HFFc6 (cell line): Measurements from ENCODE around the gene ANKRD36C. TPM values are rescaled to one million over a fixed set of nuclear protein-coding genes. Genes with fewer than 3 reads are reported as not detected.
"Not testable (repeated sequence)": the region's sequence is repeated elsewhere in the genome, so short reads cannot be mapped to it uniquely, and the experiment has no call there.

Experiments used
- DNase-seq: peaks from one replicate; pipeline ENCODE4 v3.0.0-alpha.2; 2018
- H3K27ac Mint-ChIP-seq: 2 replicates; pipeline ENCODE4 v1.8.0; 2020; ENCODE audit warnings: mild to moderate bottlenecking, mixed read lengths
- H3K27me3 Mint-ChIP-seq: 2 replicates; pipeline ENCODE4 v1.8.0; 2021; ENCODE audit warnings: mild to moderate bottlenecking, moderate library complexity, mixed read lengths; ENCODE audit not compliant: insufficient read depth
- H3K36me3 Mint-ChIP-seq: 2 replicates; pipeline ENCODE4 v1.8.0; 2021; ENCODE audit warnings: low read depth, mixed read lengths
- H3K4me1 Mint-ChIP-seq: 2 replicates; pipeline ENCODE4 v1.8.0; 2020; ENCODE audit warnings: low read depth, mixed read lengths
- H3K4me3 Mint-ChIP-seq: 2 replicates; pipeline ENCODE4 v1.8.0; 2020; ENCODE audit warnings: mild to moderate bottlenecking, moderate library complexity, mixed read lengths
- H3K9me3 Mint-ChIP-seq: 2 replicates; pipeline ENCODE4 v1.8.0; 2020; ENCODE audit warnings: mild to moderate bottlenecking, mixed read lengths
- total RNA-seq, 6 experiments: library from RNA; stranded (reverse); fragmentation: NEBNext Ultra II Directional; extraction: Animal tissue kit (Norgen Biotek cat#: 25700); gene quantifications; 2 replicates in 1 of 6; 3 replicates in 5 of 6; pipeline ENCODE4 v1.2.3, GENCODE V29; 2021
- TF ChIP-seq, protein P1 (sequence below): fragments of 200-600 bp; sonication (generic); IDR thresholded peaks from 2 replicates; pipeline ENCODE4 v1.5.0; 2021; ENCODE audit warnings: antibody characterized with exemption, mild to moderate bottlenecking

ANKRD36C gene
- total RNA-seq, 6 experiments from 2014 or later = 5.9 to 8.9 (median 7.0) TPM

DNA sequence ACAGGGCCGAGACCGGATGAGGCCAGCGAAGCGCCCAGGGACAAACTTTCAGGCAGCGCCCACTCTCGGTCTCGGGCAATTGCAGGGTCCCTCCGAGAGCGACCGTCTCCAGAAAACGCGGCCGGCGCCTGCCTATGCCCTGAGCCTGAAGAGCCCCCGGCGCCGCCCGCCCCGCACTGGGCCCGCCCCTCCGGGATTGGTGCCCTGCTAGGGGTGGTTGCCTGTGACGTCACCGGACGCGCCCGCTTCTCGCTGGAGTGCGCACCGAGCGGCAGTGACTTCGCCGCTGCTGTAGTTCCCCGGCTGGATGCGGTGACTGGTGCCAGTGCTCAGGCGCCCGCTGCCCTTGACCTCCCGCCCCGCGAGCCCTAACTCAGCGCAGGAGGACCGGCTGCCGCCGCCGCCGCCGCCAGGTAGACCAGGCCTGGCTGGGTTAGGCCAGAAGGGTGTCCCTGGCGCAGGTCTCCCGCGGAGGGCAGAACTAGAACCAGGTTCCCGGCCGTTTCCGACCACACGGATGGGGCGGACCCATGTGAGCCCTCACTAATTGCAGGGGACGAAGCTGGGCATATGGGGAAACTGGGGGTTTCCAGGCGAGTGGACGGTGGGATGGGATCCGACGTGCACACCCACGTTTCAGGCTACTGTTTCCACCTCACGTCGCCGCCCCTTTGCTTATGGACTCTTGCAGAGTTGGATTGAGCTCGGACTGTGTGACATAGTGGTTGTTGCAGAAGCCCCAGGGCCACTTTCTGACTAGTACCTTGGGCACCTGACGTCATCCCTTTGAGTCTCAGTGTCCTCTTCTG, 18.9 kb upstream of the ANKRD36C start:
- H3K9me3 Mint-ChIP-seq = not testable (repeated sequence)

DNA sequence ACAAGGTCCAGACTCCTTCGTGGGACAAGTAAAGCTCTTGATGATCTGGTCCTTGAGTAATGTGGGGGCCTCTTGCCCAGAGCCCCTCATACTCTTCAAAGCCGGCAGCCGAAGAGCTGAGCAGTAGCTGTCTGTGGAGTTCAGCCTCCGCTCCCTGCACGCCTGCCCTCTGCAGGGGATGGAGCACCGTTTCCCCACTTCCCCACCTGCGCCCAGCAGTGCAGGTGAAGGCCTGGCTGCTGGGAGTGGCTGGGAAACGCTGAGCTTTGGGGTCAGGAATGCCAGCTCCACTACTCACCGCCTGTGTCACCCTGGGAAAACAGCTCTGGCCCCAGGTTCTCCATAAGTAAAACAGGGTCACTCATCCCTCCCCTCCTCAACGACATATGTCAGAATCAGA, 18.2 kb upstream of the ANKRD36C start:
- H3K9me3 Mint-ChIP-seq, H3K4me1 Mint-ChIP-seq, H3K36me3 Mint-ChIP-seq, DNase-seq: not testable (repeated sequence)
- Mint-ChIP-seq H3K27me3 (peaks cover 20% of the 10 kb centered on the region), H3K27ac (peak overlapping the region; percentile 61; the same call in 1 of the 2 replicates), H3K4me3 (peak overlapping the region; percentile 85)

More for the DNA sequence above, 18.9 kb upstream of the ANKRD36C start:
- peak; percentile 67 for DNase-seq
- Mint-ChIP-seq H3K27ac (peak overlapping the region; percentile 61; the same call in 1 of the 2 replicates), H3K4me3 (peak overlapping the region; percentile 85), H3K27me3 (peaks cover 20% of the 10 kb centered on the region)
- not testable (repeated sequence) for H3K36me3 Mint-ChIP-seq, H3K4me1 Mint-ChIP-seq

- not testable (repeated sequence) for H3K4me3 Mint-ChIP-seq, H3K4me1 Mint-ChIP-seq, H3K36me3 Mint-ChIP-seq, H3K9me3 Mint-ChIP-seq, H3K27ac Mint-ChIP-seq, DNase-seq
- H3K27me3 Mint-ChIP-seq = peaks cover 23% of the 10 kb centered on the region
Observed at GRCh38 chr2:96008051-96008450, 16.4 kb upstream of the ANKRD36C start.

GRCh38 chr2:96006248-96006647, 14.6 kb upstream of the ANKRD36C start:
- H3K27me3 Mint-ChIP-seq = peaks cover 25% of the 10 kb centered on the region
- H3K9me3 Mint-ChIP-seq, H3K4me1 Mint-ChIP-seq, H3K4me3 Mint-ChIP-seq, H3K27ac Mint-ChIP-seq, H3K36me3 Mint-ChIP-seq, DNase-seq: not testable (repeated sequence)

DNA sequence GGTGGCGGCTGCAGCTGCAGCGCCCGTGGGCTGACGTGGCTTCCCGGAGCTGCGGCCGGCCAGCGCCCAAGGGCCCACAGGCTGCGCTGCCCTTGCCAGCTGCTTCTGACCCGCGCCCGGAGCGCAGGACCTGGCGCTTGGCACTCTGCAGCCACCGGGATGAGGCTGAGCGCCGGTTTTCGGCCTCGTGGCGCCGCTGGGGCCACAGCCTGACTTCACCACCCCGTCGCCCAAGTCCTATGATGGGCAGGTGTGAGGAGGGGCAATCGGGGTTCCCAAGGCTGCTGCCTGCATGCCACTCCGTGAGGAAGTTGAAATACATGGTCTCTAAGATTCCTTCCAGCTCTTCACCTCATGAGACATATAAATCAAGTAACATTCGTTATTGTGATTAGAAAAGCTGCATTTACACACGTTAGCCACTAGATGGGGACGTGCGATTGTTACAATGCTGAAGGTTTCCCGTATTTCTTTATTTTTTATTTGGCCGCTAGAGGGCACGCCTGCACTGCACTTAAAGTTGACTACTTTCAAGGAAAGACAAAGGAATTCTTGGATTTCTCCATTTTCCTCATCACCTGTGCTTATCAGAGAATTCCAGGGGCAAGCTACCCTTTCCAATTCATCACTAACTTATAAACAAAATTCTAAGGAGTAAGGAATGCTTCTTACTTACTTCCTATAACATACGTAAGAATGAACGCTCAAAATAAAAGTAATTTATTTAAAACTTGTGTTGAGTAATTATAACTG, 1.1 kb upstream of the ANKRD36C start:
- Mint-ChIP-seq H3K27me3 (peaks cover 10% of the 10 kb centered on the region), H3K27ac (peak overlapping the region; percentile 92), H3K4me3 (peak overlapping the region; percentile 91)
- not testable (repeated sequence) for H3K4me1 Mint-ChIP-seq, H3K36me3 Mint-ChIP-seq, H3K9me3 Mint-ChIP-seq
- TF ChIP-seq, protein P1, sequence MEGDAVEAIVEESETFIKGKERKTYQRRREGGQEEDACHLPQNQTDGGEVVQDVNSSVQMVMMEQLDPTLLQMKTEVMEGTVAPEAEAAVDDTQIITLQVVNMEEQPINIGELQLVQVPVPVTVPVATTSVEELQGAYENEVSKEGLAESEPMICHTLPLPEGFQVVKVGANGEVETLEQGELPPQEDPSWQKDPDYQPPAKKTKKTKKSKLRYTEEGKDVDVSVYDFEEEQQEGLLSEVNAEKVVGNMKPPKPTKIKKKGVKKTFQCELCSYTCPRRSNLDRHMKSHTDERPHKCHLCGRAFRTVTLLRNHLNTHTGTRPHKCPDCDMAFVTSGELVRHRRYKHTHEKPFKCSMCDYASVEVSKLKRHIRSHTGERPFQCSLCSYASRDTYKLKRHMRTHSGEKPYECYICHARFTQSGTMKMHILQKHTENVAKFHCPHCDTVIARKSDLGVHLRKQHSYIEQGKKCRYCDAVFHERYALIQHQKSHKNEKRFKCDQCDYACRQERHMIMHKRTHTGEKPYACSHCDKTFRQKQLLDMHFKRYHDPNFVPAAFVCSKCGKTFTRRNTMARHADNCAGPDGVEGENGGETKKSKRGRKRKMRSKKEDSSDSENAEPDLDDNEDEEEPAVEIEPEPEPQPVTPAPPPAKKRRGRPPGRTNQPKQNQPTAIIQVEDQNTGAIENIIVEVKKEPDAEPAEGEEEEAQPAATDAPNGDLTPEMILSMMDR = peak; percentile 95
- DNase-seq = peak; percentile 65

DNA sequence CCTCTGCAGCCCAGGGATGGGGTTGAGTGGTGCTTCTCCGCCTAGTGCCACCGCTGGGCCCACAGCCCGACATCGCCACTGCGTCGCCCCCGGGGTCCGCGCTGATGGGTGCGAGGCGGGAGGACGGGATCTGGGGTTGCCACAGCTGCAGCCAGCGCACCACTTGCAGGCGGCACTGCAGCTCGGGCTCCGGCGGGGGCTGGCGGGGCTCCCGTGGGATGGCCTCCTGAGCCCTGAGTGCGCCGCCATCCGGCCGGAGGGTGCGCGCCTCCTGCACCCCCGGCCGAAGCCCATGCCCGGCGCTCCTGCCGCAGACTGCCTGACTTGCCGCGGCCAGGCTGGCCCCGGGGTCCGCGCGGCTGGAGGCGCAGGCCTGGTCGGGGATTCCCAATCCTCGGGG, 478 bp upstream of the ANKRD36C start:
- not testable (repeated sequence) for DNase-seq, H3K27me3 Mint-ChIP-seq, H3K27ac Mint-ChIP-seq, H3K4me1 Mint-ChIP-seq, H3K36me3 Mint-ChIP-seq, H3K9me3 Mint-ChIP-seq
- H3K4me3 Mint-ChIP-seq = peak overlapping the region; percentile 83

DNA sequence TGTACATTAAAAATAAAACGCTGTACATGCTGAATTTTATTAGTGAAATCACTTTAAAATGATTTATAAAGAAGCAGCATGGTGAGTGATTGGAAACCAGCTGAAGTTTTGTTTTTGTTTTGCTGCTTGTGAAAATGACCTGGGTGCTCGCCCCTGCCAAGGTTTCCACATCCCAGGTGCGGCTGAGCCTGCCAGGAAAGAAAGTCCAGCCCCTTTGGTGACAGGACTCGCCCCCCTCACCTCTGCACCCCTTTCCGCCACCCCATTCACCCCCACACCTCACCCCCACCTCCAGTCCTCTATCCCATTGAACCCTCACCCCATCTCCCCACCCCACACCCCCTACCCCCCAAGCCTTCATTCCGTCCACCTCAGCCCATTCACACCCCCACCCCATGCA, 740 bp downstream of the ANKRD36C start:
- H3K27ac Mint-ChIP-seq, H3K27me3 Mint-ChIP-seq, H3K36me3 Mint-ChIP-seq: not testable (repeated sequence)

GRCh38 chr2:95951662-95952061, 40.0 kb downstream of the ANKRD36C start:
- H3K36me3 Mint-ChIP-seq, H3K9me3 Mint-ChIP-seq, H3K27ac Mint-ChIP-seq, H3K27me3 Mint-ChIP-seq, H3K4me3 Mint-ChIP-seq, DNase-seq, H3K4me1 Mint-ChIP-seq: not testable (repeated sequence)

More for the DNA sequence above, 740 bp downstream of the ANKRD36C start:
- DNase-seq, H3K4me1 Mint-ChIP-seq, H3K9me3 Mint-ChIP-seq: not testable (repeated sequence)
- peak overlapping the region; percentile 70 for H3K4me3 Mint-ChIP-seq

GRCh38 chr2:95948039-95948438, 43.6 kb downstream of the ANKRD36C start:
- not testable (repeated sequence) for H3K27ac Mint-ChIP-seq, H3K4me3 Mint-ChIP-seq, H3K4me1 Mint-ChIP-seq, H3K9me3 Mint-ChIP-seq, H3K27me3 Mint-ChIP-seq, DNase-seq
- H3K36me3 Mint-ChIP-seq = peaks cover 13% of the 10 kb centered on the region; the same call in 1 of the 2 replicates

DNA sequence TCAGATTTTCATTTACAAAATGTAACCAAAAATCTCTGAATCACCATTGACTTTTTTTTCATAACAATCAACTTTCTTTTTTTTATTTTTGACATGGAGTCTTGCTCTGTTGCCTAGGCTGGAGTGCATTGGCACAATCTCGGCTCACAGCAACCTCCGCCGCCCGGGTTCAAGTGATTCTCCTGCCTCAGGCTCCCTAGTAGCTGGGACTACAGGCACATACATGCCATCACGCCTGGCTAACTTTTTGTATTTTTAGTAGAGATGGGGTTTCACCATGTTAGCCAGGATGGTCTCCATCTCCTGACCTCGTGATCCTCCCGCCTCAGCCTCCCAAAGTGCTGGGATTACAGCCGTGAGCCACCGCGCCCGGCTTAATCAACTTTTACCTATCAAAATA, 51.7 kb downstream of the ANKRD36C start:
- DNase-seq, H3K4me3 Mint-ChIP-seq, H3K4me1 Mint-ChIP-seq, H3K27me3 Mint-ChIP-seq, H3K9me3 Mint-ChIP-seq, H3K27ac Mint-ChIP-seq: not testable (repeated sequence)
- H3K36me3 Mint-ChIP-seq = peaks cover 14% of the 10 kb centered on the region; the same call in 1 of the 2 replicates

- H3K27ac Mint-ChIP-seq, H3K9me3 Mint-ChIP-seq, DNase-seq, H3K27me3 Mint-ChIP-seq, H3K4me3 Mint-ChIP-seq: not testable (repeated sequence)
- H3K36me3 Mint-ChIP-seq = peaks cover 23% of the 10 kb centered on the region
- peaks cover 11% of the 10 kb centered on the region for H3K4me1 Mint-ChIP-seq
Observed at GRCh38 chr2:95930740-95931139, 60.9 kb downstream of the ANKRD36C start.

DNA sequence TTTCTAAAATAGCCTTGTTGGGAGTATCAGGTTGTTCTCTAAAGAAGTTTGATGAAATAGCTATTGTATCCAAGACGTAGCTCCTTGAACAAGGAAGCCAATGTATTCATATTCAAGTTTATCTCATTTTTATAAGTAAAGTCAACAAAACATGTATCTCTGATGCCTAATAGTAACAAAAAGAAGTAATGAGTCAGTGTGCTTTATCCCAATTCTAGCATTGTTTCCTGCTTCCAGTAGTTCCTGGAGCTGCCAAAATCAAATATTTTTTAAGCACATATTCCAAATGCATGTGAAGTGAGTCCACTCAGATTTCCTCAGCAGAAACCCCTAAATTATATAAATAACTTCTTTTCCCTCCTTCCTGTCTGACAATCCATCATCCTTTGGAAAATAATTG, 74.6 kb downstream of the ANKRD36C start:
- not testable (repeated sequence) for DNase-seq, H3K27me3 Mint-ChIP-seq, H3K4me3 Mint-ChIP-seq, H3K9me3 Mint-ChIP-seq, H3K27ac Mint-ChIP-seq
- H3K36me3 Mint-ChIP-seq = peaks cover 49% of the 10 kb centered on the region
- H3K4me1 Mint-ChIP-seq = peaks cover 64% of the 10 kb centered on the region

- not testable (repeated sequence) for H3K27me3 Mint-ChIP-seq, H3K9me3 Mint-ChIP-seq, H3K27ac Mint-ChIP-seq, H3K4me3 Mint-ChIP-seq
- H3K36me3 Mint-ChIP-seq = peaks cover 52% of the 10 kb centered on the region
- peak; percentile 13 for DNase-seq
- peaks cover 65% of the 10 kb centered on the region for H3K4me1 Mint-ChIP-seq
Observed at GRCh38 chr2:95915131-95915530, 76.5 kb downstream of the ANKRD36C start.
